Measurements from ENCODE around the gene TTLL13.

GRCh38 chr15:90222547-90222946, 26.8 kb upstream of the TTLL13 start:
- no peak for TF ChIP-seq CTCF (IDR thresholded peaks at IDR 0.05)
- TF ChIP-seq POLR2A (IDR thresholded peaks at IDR 0.05; ENCODE audit: low read depth): no peak
- no peak for TF ChIP-seq EP300 (IDR thresholded peaks at IDR 0.05)

All from esophagus muscularis mucosa (tissue), 4 donors.